Measurements from ENCODE around the gene DLG5. TPM values are rescaled to one million over a fixed set of nuclear protein-coding genes. Genes with fewer than 3 reads are reported as not detected.

The DLG5 gene
- total RNA-seq, 3 donors from 2014 or later: 28.9 to 78.3 (median 35.1) TPM

GRCh38 chr10:77843264-77843663, 83.3 kb downstream of the DLG5 start:
- Histone ChIP-seq H3K9me3 (no peaks in the 10 kb centered on the region), H3K36me3 (ENCODE audit: low read depth) (no peaks in the 10 kb centered on the region), H3K4me1 (ENCODE audit: low read depth) (peaks cover 20% of the 10 kb centered on the region), H3K4me3 (no peak overlapping the region)
- no peak for TF ChIP-seq CTCF (IDR thresholded peaks at IDR 0.05)
- ATAC-seq (no peak), DNase-seq (no peak)
- intact Hi-C loops (cut with DNase I, micrococcal nuclease): loop anchor here in 1 of 2 donors (10.0 kb wide), 1 partner anchor 132 kb away; no protein-coding TSS in a partner anchor

GRCh38 chr10:77842652-77843212, 83.8 kb downstream of the DLG5 start:
- H3K4me3 ChIP-seq: no peak overlapping the region
- intact Hi-C loops (cut with DNase I, micrococcal nuclease): loop anchor here in 1 of 2 donors (10.0 kb wide), 1 partner anchor 132 kb away; no protein-coding TSS in a partner anchor
- H3K4me1 ChIP-seq (ENCODE audit: low read depth): peaks cover 20% of the 10 kb centered on the region
- no peak for TF ChIP-seq CTCF (IDR thresholded peaks at IDR 0.05)
- no peaks in the 10 kb centered on the region for H3K9me3 ChIP-seq
- no peaks in the 10 kb centered on the region for H3K36me3 ChIP-seq (ENCODE audit: low read depth)
- DNase-seq (no peak), ATAC-seq (no peak)

DNA sequence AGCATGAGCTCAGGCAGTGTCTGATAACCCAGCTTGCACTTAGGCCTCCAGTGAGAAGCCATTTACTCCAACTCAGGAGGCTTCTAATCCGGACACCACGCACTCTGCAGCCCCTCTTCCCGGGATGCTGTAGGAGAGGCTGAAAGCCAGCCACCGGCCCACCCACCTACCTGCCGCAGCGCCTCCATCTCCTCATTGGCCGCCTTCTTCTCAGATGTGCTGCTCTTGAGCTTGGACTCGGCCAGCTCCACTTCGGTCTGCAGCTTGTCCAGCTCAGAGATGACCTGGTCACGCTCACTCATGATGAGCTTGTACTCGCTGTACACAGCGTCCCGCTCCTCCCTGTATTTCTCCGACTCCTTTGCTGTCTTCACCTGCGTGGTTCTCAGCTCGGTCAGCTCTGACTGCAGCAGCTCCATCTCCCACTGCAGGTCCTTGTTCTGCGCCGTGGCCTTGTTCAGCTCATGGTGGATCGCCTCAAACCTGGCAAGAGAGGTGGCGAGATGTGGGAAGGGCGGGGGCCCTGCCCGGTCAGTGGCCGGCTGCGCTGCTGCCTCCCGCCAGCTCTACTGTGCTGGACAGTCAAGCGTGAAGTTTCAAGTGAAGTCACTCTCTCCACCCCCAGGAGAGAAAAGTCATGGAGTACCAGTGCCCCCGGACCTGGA, 84.7 kb downstream of the DLG5 start:
- no peaks in the 10 kb centered on the region for H3K36me3 ChIP-seq (ENCODE audit: low read depth)
- intact Hi-C loops (cut with DNase I, micrococcal nuclease): loop anchor here in 1 of 2 donors (10.0 kb wide), 1 partner anchor 133 kb away; no protein-coding TSS in a partner anchor
- ATAC-seq (no peak), DNase-seq (no peak)
- H3K9me3 ChIP-seq: no peaks in the 10 kb centered on the region
- no peak overlapping the region for H3K4me3 ChIP-seq
- peaks cover 20% of the 10 kb centered on the region for H3K4me1 ChIP-seq (ENCODE audit: low read depth)
- no peak for TF ChIP-seq CTCF (IDR thresholded peaks at IDR 0.05)

GRCh38 chr10:77840636-77841035, 85.9 kb downstream of the DLG5 start:
- ATAC-seq (no peak), DNase-seq (no peak)
- H3K36me3 ChIP-seq (ENCODE audit: low read depth): no peaks in the 10 kb centered on the region
- no peak overlapping the region for H3K4me3 ChIP-seq
- H3K9me3 ChIP-seq: no peaks in the 10 kb centered on the region
- peaks cover 16% of the 10 kb centered on the region for H3K4me1 ChIP-seq (ENCODE audit: low read depth)
- intact Hi-C loops (cut with DNase I, micrococcal nuclease): loop anchor here in 1 of 2 donors (10.0 kb wide), 1 partner anchor 134 kb away; no protein-coding TSS in a partner anchor
- no peak for TF ChIP-seq CTCF (IDR thresholded peaks at IDR 0.05)

GRCh38 chr10:77837925-77838595, 88.5 kb downstream of the DLG5 start:
- Histone ChIP-seq H3K4me3 (no peak overlapping the region), H3K36me3 (ENCODE audit: low read depth) (no peaks in the 10 kb centered on the region), H3K9me3 (no peaks in the 10 kb centered on the region), H3K4me1 (ENCODE audit: low read depth) (no peaks in the 10 kb centered on the region)
- DNase-seq: no peak
- intact Hi-C loops (cut with DNase I, micrococcal nuclease): no loop called here
- TF ChIP-seq CTCF (IDR thresholded peaks at IDR 0.05): no peak
- no peak for ATAC-seq

All from mucosa of descending colon (tissue), 3 donors.